Activated CD8-positive, alpha-beta memory T cell treated with anti-CD3 and anti-CD28 coated beads, Interleukin-2, amount 50 U/mL, for 24 hours (primary cell): ENCODE data around the gene CBLL1.

ENCODE experiments used
- DNase-seq: peaks from one replicate; pipeline ENCODE4 v3.0.0-alpha.2; 2020; ENCODE audit errors: extremely low read depth

CBLL1 gene, protein sequence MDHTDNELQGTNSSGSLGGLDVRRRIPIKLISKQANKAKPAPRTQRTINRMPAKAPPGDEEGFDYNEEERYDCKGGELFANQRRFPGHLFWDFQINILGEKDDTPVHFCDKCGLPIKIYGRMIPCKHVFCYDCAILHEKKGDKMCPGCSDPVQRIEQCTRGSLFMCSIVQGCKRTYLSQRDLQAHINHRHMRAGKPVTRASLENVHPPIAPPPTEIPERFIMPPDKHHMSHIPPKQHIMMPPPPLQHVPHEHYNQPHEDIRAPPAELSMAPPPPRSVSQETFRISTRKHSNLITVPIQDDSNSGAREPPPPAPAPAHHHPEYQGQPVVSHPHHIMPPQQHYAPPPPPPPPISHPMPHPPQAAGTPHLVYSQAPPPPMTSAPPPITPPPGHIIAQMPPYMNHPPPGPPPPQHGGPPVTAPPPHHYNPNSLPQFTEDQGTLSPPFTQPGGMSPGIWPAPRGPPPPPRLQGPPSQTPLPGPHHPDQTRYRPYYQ

GRCh38 chr7:107743567-107744344 lies at the start of gene CBLL1:
TSS of gene CBLL1 (plus strand) at chr7:107744142. CDS start at chr7:107744164, 22 bp downstream.
- peak; percentile 94 for DNase-seq

GRCh38 chr7:107694386-107694785 lies 49.6 kb upstream of the CBLL1 start:
- DNase-seq = no peak

DNA sequence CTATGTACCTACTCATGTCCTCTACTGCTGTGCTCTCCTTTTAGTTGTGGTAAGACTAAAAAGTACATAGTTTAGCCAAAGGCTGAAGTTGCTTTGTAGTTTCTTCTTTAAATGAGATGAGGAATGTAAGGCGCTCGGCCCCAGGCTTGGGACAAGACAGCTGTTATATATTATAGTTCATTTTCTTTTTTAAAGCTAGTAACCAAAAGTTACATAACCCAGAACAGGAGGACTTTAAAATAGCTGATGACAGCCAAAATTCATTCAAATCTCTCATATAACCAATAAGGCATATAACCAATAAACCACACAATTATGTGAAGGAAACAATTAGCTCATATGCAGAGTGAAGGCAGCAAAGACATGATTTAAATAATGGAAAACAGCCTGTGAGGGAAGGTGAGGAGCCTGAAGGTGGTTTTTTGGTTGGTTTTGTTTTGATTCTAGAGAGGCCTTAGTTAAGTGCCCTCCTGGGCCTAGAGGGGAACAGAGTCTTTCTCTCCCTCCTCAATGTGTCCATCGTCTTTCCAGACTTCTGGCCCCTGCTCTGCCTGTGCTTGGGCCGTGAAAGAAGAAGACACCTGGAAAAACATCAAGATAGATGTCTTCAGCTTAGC lies 47.5 kb upstream of the CBLL1 start:
- no peak for DNase-seq

DNA sequence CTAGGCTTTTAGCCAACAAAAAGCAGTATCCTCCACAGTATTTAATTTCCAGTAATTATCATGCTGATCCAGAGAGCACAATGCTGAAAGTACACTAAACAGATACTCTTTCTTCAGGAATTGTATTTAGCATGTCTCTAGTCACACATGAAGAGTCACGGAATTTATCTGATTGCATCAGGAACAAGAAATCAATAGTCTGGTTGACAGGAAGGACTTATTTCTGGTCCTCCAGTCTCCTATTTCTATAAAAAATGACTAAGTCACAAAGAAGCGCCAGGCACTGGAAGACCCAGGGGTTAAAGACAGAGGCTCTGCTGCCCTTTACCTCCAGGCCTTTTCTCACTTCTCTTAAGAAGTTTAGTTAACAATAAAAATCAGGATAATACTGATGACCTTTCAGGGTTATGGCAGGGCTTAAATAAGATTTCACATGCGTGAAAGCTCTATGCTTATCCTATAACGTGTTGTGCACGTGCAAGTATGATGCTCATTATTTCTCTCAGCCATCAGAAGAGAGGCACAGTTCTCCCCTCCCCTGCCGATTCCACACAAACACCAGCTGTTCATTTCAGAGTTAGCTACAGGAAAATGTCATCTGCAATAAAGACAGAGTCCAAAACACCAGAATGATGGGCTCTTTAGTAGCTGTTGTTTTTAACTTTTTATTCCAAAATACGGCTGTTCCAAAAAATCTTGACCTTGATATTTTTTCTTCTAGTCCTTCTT lies 46.5 kb upstream of the CBLL1 start:
- no peak for DNase-seq

- DNase-seq = no peak
Observed at GRCh38 chr7:107700570-107700969, 43.4 kb upstream of the CBLL1 start.

GRCh38 chr7:107701191-107701590 lies 42.8 kb upstream of the CBLL1 start:
- no peak for DNase-seq

GRCh38 chr7:107703219-107703618 lies 40.7 kb upstream of the CBLL1 start:
- DNase-seq = no peak

DNA sequence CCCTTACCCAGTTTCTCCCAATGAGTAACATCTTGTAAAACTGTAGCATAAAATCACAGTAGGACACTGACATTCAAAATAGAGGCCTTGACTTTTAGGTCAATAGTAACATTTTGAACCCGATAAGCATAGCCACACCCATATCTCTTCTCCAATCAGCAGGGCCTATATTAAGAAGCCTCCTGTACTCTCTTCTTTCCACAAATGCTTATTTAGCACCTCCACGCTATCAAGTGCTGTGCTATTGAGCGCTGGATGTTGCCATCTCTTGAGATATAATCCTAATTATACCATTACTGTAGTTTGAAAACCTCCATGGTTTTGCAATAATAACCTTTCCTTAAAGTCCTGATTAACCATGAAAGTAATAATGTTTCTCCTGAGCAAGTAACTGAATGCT lies 40.1 kb upstream of the CBLL1 start:
- no peak for DNase-seq

DNA sequence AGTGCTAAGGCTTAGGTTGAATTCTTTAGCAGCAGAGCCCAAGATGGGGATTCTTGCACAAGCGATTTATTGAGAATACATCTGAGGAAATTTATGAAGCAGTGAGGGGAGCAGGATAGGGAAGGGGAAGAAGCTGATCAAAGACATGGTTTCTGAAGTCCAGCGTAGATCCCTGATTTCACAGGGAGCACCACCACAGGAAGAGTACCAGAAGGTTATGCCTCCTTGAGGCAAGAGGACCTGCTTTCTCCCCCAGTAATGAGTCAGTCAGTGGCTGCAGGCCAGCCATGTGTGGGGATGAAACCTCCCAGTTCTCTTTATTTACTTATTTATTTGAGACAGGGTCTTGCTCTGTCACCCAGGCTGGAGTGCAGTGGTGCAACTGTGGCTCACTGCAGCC lies 35.0 kb upstream of the CBLL1 start:
- DNase-seq = no peak

DNA sequence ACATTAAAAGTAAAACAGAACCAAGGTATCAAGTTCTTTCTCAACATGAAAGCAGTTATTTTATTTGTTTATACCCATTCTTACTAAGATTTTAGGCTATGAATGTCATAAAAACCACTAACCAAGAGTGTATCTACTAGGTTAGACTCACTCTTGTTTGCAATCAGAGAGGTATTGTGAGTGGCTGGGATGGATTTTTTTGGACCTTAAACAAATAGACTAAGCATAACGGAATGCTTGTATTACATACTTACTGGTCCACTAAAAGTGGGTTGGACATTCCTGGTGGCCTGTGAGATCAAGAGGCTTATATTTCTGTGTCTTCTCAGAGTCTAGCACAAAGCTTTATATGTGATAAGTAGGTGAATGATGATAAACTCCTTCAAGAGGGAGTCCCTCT lies 32.6 kb upstream of the CBLL1 start:
- no peak for DNase-seq

GRCh38 chr7:107712025-107712424 lies 31.9 kb upstream of the CBLL1 start:
- no peak for DNase-seq

DNA sequence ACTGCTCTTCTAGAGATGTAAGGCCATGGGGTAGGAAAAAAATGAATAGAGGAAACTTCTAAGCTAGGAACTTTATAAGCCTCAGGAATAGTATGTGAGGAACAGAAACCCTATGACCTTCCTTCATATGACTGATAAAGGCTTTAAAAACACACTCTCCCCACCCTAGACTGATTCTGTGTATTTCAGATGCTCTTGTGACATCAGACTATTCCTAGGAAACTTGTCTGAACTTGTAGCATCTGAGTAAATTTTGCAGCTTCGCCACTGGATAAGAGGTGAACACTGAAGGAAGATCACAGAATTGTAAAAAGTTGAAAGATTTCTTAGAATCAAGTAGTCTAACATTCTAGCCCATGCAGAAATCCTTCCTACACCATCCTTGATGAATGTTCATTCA lies 31.0 kb upstream of the CBLL1 start:
- DNase-seq = no peak

DNA sequence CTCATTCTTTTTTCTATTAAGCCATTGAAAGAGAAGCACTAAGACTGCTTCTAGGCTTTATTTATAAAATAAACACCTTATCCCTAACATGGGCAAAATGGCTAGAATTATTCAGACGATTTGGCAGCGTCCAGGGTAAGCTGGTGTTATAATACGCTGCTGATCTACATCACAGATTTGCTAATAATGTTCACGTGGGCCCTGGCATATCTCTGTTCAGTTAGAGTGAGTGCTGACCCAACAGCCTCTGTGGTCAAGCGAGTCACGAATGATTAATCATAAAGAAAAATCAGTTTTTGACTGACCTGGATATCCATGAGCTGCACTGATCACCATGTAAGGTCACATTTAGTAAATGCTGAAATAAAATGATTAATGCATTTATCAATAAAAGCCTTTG lies 28.4 kb upstream of the CBLL1 start:
- no peak for DNase-seq

DNA sequence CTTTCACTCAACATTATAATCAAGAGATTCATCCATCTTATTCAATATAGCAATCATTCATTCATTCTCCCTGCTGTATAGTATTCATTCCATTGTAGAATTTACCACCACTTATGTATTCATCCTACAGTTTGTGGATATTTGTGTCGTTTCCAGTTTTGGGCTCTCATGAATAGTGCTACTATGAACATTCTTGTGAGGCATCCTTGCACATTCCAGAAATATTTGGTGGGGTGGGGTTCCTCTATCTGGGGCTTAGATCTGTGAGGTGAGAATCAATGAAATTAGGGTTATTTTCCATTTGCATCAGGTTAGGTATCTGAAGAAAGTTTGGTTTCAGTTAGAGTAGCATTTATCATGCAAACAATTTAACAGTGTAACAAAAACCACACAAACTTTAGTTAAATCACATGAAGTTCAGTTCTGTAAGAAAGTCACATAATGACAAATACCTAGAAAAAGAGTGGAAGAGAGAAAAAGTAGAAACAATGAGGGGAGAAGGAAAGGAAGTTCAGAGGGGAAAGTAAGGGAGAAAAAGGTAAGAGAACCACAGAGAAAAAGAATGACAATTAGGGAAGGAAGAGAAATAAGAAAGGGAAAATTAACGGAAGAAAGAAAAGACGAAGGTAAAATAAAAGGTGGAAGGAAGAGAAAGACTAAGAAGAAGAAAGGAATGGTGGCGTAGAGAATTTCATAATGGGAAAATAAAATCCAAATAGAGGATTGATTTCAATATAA lies 25.3 kb upstream of the CBLL1 start:
- no peak for DNase-seq

GRCh38 chr7:107721286-107721685 lies 22.7 kb upstream of the CBLL1 start:
- DNase-seq = no peak

- no peak for DNase-seq
Observed at GRCh38 chr7:107723255-107723654, 20.7 kb upstream of the CBLL1 start.

GRCh38 chr7:107725138-107725740 lies 18.7 kb upstream of the CBLL1 start:
- DNase-seq = no peak

DNA sequence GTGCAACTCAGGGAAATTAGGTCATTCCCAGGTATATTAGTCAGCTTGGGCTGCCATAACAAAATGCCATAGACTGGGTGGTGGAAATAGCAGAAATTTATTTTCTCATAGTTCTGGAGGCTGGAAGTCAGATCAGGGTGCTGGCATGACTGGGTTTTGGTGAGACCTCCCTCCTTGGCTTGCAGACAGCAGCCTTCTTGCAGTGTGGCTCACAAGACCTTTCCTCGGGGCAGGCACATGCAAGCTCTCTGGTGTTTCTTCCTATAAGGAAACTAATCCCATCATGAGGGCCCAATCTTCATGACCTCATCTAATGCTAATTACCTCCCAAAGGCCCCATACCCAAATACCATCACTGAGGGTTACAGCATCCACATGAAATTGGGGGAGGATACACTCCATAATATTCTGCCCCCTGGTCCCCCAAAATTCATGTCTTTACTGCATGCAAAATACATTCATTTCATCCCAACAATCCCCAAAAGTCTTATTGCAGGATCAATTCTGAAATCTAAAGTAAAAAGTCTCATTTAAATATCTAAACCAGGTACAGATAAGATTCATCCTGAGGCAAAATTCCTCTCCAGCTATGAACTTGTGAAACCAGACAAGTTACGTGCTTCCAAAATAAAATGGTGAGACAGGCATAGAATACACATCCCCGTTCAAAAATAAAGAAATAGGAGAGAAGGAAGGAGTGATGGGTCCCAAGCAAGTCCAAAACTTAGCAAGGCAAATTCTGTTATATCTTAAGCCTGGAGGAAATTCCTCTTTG lies 17.4 kb upstream of the CBLL1 start:
- no peak for DNase-seq

GRCh38 chr7:107728276-107728675 lies 15.7 kb upstream of the CBLL1 start:
- no peak for DNase-seq
